Urothelium cell line (cell line): ENCODE results near the gene DPYD.

ENCODE experiments used
- DNase-seq: peaks from one replicate; pipeline ENCODE4 v3.0.0; 2011; ENCODE audit warnings: low spot score, mixed read lengths
- FAIRE-seq: peaks from 2 replicates; lab custom pipeline; 2011; peaks lifted over from hg19 to GRCh38; lab: Jason Lieb, UNC

The DPYD gene

GRCh38 chr1:97332716-97333115 is 588.1 kb downstream of the DPYD start:
- DNase-seq (no peak), FAIRE-seq (no peak)

GRCh38 chr1:97331165-97331564 is 589.7 kb downstream of the DPYD start:
- DNase-seq (no peak), FAIRE-seq (no peak)

GRCh38 chr1:97314685-97315084 is 606.1 kb downstream of the DPYD start:
- no peak for DNase-seq

GRCh38 chr1:97308131-97308530 is 612.7 kb downstream of the DPYD start:
- no peak for FAIRE-seq

More at GRCh38 chr1:97314685-97315084, 606.1 kb downstream of the DPYD start:
- FAIRE-seq, result no peak

GRCh38 chr1:97307568-97307967 is 613.3 kb downstream of the DPYD start:
- DNase-seq (no peak), FAIRE-seq (no peak)

More at GRCh38 chr1:97308131-97308530, 612.7 kb downstream of the DPYD start:
- no peak for DNase-seq

- DNase-seq (no peak), FAIRE-seq (no peak)
Observed at GRCh38 chr1:97307151-97307550, 613.7 kb downstream of the DPYD start.

GRCh38 chr1:97306504-97306903 is 614.3 kb downstream of the DPYD start:
- DNase-seq, result no peak
- FAIRE-seq, result no peak

- no peak for DNase-seq
- FAIRE-seq, result no peak
Observed at GRCh38 chr1:97304366-97304765, 616.5 kb downstream of the DPYD start.

- no peak for DNase-seq
- no peak for FAIRE-seq
Observed at GRCh38 chr1:97298966-97299365, 621.9 kb downstream of the DPYD start.

GRCh38 chr1:97297611-97298010 is 623.2 kb downstream of the DPYD start:
- DNase-seq, result no peak
- no peak for FAIRE-seq

- DNase-seq (no peak), FAIRE-seq (no peak)
Observed at GRCh38 chr1:97281962-97282361, 638.9 kb downstream of the DPYD start.

GRCh38 chr1:97277891-97278654 is 642.8 kb downstream of the DPYD start:
- DNase-seq (peak; percentile 16), FAIRE-seq (no peak)

- no peak for FAIRE-seq
- no peak for DNase-seq
Observed at GRCh38 chr1:97271916-97272788, 648.7 kb downstream of the DPYD start.

- no peak for DNase-seq
- FAIRE-seq, result no peak
Observed at GRCh38 chr1:97270508-97271307, 650.1 kb downstream of the DPYD start.

- DNase-seq (no peak), FAIRE-seq (no peak)
Observed at GRCh38 chr1:97265630-97266029, 655.2 kb downstream of the DPYD start.

- FAIRE-seq (no peak), DNase-seq (no peak)
Observed at GRCh38 chr1:97262842-97263241, 658.0 kb downstream of the DPYD start.

GRCh38 chr1:97258597-97258996 is 662.2 kb downstream of the DPYD start:
- DNase-seq (no peak), FAIRE-seq (no peak)

- FAIRE-seq (no peak), DNase-seq (no peak)
Observed at GRCh38 chr1:97254731-97255463, 665.9 kb downstream of the DPYD start.

GRCh38 chr1:97252925-97253324 is 667.9 kb downstream of the DPYD start:
- FAIRE-seq (no peak), DNase-seq (no peak)

GRCh38 chr1:97252076-97252475 is 668.8 kb downstream of the DPYD start:
- FAIRE-seq (no peak), DNase-seq (no peak)
